BJ (cell line): Measurements from ENCODE around the gene HCST. TPM values are rescaled to one million over a fixed set of nuclear protein-coding genes. Genes with fewer than 3 reads are reported as not detected.

Experiments used
- CTCF ChIA-PET: fragments of 350-600 bp; formaldehyde crosslinking; extraction: SDS; loops from one replicate; lab custom pipeline; 2021; ENCODE audit warnings: antibody characterized with exemption, inconsistent platforms; lab: Yijun Ruan, JAX
- POLR2A ChIA-PET: fragments of 300-600 bp; sonication (Branson Sonifier 250); formaldehyde crosslinking; extraction: SDS; loops from one replicate; lab custom pipeline; 2021; ENCODE audit warnings: antibody characterized with exemption; lab: Charles Lee
- DNase-seq: peaks from one replicate; pipeline ENCODE4 v3.0.0-alpha.2; 2011; ENCODE audit warnings: low read depth
- H3K27me3 ChIP-seq: 2 replicates; pipeline ENCODE4 v1.6.0; 2011; ENCODE audit warnings: low read length; ENCODE audit not compliant: control insufficient read depth, insufficient read depth
- H3K36me3 ChIP-seq: 2 replicates; pipeline ENCODE4 v1.5.1; 2011; ENCODE audit warnings: low read length; ENCODE audit not compliant: control insufficient read depth, insufficient read depth
- H3K4me3 ChIP-seq: 2 replicates; pipeline ENCODE4 v1.5.1; 2011; ENCODE audit warnings: low read depth, mild to moderate bottlenecking, control low read depth, low read length
- polyA plus RNA-seq: library from polyadenylated mRNA; depleted of rRNA; stranded (reverse); fragments of >200 nt; gene quantifications from 2 replicates; pipeline ENCODE4 v1.2.3, GENCODE V29; 2011
- TF ChIP-seq, protein P1 (sequence below): IDR thresholded peaks from 2 replicates; pipeline ENCODE4 v1.5.1; 2011; ENCODE audit warnings: low read depth, mild to moderate bottlenecking, control low read depth, inconsistent platforms, low read length, moderate library complexity; ENCODE audit not compliant: insufficient read depth

The HCST gene
- polyA plus RNA-seq, 1 experiment = 1.2 TPM

DNA sequence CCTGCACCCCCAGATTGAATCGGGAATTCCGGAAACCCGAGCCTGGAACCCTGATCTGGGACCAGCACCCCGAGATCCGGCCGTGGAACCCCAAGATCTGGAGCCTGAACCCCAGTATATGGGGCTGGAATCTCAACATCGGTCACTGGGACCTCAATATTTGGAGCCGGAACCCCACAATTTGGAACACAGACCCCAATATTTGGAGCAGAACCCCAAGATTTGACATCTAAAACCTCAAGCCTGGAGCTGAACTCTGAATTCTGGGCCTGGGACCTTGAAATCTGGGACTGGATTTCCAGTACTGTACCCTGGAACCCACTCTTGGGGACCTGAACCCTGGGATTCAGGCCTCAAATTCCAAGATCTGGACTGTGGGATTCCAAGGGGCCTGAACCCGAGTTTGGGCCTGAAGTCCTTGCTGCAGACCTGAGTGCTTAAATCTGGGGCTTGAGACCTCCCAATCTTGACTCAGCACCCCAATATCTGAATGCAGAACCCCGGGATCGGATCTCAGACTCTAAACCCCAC lies 34.5 kb downstream of the HCST start:
- Histone ChIP-seq H3K27me3 (no peaks in the 10 kb centered on the region), H3K36me3 (peaks cover 2% of the 10 kb centered on the region), H3K4me3 (peak overlapping the region; percentile 65)
- TF ChIP-seq, protein P1, sequence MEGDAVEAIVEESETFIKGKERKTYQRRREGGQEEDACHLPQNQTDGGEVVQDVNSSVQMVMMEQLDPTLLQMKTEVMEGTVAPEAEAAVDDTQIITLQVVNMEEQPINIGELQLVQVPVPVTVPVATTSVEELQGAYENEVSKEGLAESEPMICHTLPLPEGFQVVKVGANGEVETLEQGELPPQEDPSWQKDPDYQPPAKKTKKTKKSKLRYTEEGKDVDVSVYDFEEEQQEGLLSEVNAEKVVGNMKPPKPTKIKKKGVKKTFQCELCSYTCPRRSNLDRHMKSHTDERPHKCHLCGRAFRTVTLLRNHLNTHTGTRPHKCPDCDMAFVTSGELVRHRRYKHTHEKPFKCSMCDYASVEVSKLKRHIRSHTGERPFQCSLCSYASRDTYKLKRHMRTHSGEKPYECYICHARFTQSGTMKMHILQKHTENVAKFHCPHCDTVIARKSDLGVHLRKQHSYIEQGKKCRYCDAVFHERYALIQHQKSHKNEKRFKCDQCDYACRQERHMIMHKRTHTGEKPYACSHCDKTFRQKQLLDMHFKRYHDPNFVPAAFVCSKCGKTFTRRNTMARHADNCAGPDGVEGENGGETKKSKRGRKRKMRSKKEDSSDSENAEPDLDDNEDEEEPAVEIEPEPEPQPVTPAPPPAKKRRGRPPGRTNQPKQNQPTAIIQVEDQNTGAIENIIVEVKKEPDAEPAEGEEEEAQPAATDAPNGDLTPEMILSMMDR = no peak
- ChIA-PET CTCF (no interaction called here), POLR2A (no interaction called here)
- DNase-seq = no peak

DNA sequence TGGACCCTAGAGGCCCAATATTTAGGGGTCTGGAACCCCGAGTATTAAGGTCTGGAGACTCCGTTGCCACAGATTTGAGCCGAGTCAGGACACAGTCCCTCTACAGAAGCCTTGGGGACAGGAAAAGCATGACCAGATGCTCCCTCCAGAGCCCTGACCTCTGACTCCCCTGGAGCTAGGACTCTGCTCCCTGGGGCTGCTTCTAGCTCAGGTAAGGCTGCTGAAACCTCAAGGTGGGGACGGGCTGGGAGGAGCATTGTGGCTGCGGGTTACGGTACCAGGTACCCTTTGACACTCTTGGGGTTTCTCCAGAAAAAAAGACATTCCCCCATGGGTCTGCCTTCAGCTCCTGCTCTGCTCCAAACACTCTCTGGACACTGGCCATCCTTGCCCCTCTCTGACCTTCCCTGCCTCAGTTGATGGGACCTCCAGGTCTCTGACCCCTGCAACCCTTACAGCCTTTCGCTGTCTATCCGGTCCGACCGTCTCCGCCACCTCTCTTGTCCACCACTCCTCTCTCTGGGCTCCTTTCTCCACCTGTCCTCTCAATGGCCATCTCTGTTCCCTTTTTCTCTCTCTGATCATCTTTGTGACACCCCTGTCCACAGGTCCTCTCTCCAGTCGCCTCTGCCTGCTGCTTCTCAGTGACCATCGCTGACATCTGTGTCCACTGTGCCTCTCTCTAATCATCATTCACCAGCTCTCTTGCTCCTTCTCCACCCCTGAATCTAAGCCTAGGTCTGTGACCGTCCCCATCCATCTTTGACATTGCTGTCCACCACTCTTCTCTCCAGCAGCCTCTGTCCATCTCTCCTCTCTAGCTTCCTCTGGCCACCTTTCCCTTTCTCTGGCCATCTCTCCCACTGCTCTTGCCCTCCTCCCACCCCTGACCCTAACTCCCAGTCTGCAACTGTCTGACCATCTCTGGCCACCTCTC lies 35.3 kb downstream of the HCST start:
- H3K27me3 ChIP-seq = no peaks in the 10 kb centered on the region
- CTCF ChIA-PET = no interaction called here

DNA sequence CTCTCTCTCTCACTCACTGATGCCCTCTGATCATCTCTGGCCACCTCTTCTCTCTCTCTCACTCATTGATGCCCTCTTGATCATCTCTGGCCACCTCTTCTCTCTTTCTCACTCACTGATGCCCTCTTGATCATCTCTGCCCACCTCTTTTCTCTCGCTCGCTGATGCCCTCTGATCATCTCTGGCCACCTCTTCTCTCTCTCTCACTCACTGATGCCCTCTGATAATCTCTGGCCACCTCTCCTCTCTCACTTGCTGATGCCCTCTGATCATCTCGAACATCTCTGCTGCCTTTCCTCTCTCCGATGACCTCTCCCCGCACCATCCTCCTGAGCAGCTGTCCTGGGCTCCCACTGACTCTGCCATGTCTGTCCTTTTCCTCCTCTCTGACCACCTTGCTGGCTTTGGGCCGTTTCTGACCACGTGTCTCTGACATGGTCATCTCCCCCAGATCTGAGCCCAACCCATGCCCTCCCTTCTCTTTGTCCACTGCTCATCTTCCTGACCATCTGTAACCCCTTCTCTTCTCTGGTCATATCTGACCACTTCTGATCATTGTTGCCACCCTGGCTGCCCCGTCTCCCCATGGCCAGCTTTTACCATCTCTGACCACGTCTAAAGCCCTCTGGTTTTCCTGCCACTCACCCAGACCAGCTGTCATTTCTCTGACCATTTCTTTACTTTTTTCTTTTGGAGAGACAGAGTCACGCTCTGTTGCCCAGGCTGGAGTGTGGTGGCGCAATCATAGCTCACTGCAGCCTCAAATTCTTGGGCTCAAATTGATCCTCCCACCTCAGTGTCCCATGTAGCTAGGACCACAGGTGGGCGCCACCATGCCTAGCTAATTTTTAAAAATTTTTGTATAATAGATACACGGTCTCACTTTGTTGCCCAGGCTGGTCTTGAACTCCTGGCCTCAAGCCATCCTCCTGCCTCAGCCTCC lies 36.2 kb downstream of the HCST start:
- TF ChIP-seq, protein P1 = no peak
- H3K36me3 ChIP-seq = peaks cover 4% of the 10 kb centered on the region
- DNase-seq = no peak
- H3K27me3 ChIP-seq = no peaks in the 10 kb centered on the region
- CTCF ChIA-PET = no interaction called here
- POLR2A ChIA-PET = no interaction called here
- no peak overlapping the region; the same call in 1 of the 2 replicates for H3K4me3 ChIP-seq

More for the DNA sequence above, 35.3 kb downstream of the HCST start:
- peaks cover 4% of the 10 kb centered on the region for H3K36me3 ChIP-seq
- DNase-seq = no peak
- H3K4me3 ChIP-seq = peak overlapping the region; percentile 65
- POLR2A ChIA-PET = no interaction called here
- TF ChIP-seq, protein P1 = no peak

DNA sequence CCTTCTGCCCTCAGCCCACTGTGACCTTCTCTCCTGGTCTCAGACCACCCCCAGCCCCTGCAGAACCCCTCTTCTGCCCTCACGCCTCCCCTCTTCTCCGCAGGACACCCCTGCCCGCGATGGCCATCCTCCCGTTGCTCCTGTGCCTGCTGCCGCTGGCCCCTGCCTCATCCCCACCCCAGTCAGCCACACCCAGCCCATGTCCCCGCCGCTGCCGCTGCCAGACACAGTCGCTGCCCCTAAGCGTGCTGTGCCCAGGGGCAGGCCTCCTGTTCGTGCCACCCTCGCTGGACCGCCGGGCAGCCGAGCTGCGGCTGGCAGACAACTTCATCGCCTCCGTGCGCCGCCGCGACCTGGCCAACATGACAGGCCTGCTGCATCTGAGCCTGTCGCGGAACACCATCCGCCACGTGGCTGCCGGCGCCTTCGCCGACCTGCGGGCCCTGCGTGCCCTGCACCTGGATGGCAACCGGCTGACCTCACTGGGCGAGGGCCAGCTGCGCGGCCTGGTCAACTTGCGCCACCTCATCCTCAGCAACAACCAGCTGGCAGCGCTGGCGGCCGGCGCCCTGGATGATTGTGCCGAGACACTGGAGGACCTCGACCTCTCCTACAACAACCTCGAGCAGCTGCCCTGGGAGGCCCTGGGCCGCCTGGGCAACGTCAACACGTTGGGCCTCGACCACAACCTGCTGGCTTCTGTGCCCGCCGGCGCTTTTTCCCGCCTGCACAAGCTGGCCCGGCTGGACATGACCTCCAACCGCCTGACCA lies 37.2 kb downstream of the HCST start:
- POLR2A ChIA-PET = no interaction called here
- CTCF ChIA-PET = no interaction called here

More for the DNA sequence above, 37.2 kb downstream of the HCST start:
- Histone ChIP-seq H3K4me3 (no peak overlapping the region), H3K27me3 (no peaks in the 10 kb centered on the region), H3K36me3 (peaks cover 4% of the 10 kb centered on the region)
- no peak for DNase-seq
- TF ChIP-seq, protein P1 = no peak
